OCI-LY3 (cell line): ENCODE measurements around the gene BRD1.

ENCODE experiments used
- H2AFZ ChIP-seq: fragments of 200-600, 300-600 bp; shearing (Covaris generic); 2 replicates; pipeline ENCODE4 v1.6.0; 2014; ENCODE audit warnings: antibody characterized with exemption, low read depth, low read length
- H3K27ac ChIP-seq: fragments of 200-600, 300-600 bp; sonication (generic); 2 replicates; pipeline ENCODE4 v1.5.1; 2014; ENCODE audit warnings: mild to moderate bottlenecking, low read length, moderate library complexity, mixed read lengths
- H3K27me3 ChIP-seq: fragments of 200-600, 300-600 bp; sonication (generic); 2 replicates; pipeline ENCODE4 v1.6.1; 2014; ENCODE audit warnings: low read depth, low read length, mixed read lengths
- H3K36me3 ChIP-seq: fragments of 200-600, 300-600 bp; sonication (generic); replicated peaks from 2 replicates; pipeline ENCODE3; 2014; ENCODE audit warnings: low read depth, low read length, mixed read lengths
- H3K4me1 ChIP-seq: fragments of 300-600, 200-600 bp; sonication (generic); 2 replicates; pipeline ENCODE4 v1.6.1; 2014; ENCODE audit warnings: low read length, mixed read lengths
- H3K4me2 ChIP-seq: fragments of 200-600, 300-600 bp; sonication (generic); 2 replicates; pipeline ENCODE4 v1.6.1; 2014; ENCODE audit warnings: low read length, mixed read lengths
- H3K4me3 ChIP-seq: fragments of 300-600, 200-600 bp; sonication (generic); 2 replicates; pipeline ENCODE4 v1.5.1; 2014; ENCODE audit warnings: antibody characterized with exemption, mild to moderate bottlenecking, low read length, moderate library complexity
- H3K79me2 ChIP-seq: fragments of 300-600, 200-600 bp; shearing (Covaris generic); 2 replicates; pipeline ENCODE4 v1.6.1; 2014; ENCODE audit warnings: mild to moderate bottlenecking, low read length, mixed read lengths
- H3K9ac ChIP-seq: fragments of 300-600, 200-600 bp; shearing (Covaris generic); 2 replicates; pipeline ENCODE4 v1.6.0; 2014; ENCODE audit warnings: mild to moderate bottlenecking, low read length, moderate library complexity
- H3K9me3 ChIP-seq: fragments of 200-600, 300-600 bp; shearing (Covaris generic); 2 replicates; pipeline ENCODE4 v1.6.1; 2014; ENCODE audit warnings: low read length, mixed read lengths; ENCODE audit not compliant: insufficient read depth
- H4K20me1 ChIP-seq: fragments of 200-600, 300-600 bp; sonication (generic); 2 replicates; pipeline ENCODE4 v1.6.1; 2016; ENCODE audit warnings: low read length, mixed read lengths; ENCODE audit not compliant: insufficient read depth
- CTCF ChIP-seq: fragments of 200-600, 300-600 bp; sonication (generic); IDR thresholded peaks from 2 replicates; pipeline ENCODE4 v1.5.1; 2014; ENCODE audit warnings: antibody characterized with exemption, low read length, low read depth
- EZH2phosphoT487 ChIP-seq: fragments of 200-600 bp; shearing (Covaris generic); IDR thresholded peaks from 2 replicates; pipeline ENCODE4 v1.6.1; 2018; ENCODE audit warnings: antibody characterized with exemption, mixed run types, low read depth

BRD1 gene

GRCh38 chr22:49807780-49808708 lies 19.6 kb downstream of the BRD1 start:
- Histone ChIP-seq H3K4me2 (no peak overlapping the region), H3K79me2 (peaks cover 99% of the 10 kb centered on the region), H2AFZ (no peak overlapping the region), H3K36me3 (peaks cover 4% of the 10 kb centered on the region), H4K20me1 (peaks cover 73% of the 10 kb centered on the region), H3K27ac (no peak overlapping the region), H3K4me3 (no peak overlapping the region), H3K4me1 (no peaks in the 10 kb centered on the region), H3K9ac (no peak overlapping the region), H3K9me3 (no peaks in the 10 kb centered on the region), H3K27me3 (no peaks in the 10 kb centered on the region)
- TF ChIP-seq EZH2phosphoT487, result no peak
- no peak for TF ChIP-seq CTCF

GRCh38 chr22:49807129-49807528 lies 20.5 kb downstream of the BRD1 start:
- Histone ChIP-seq H3K9ac (no peak overlapping the region), H3K27me3 (no peaks in the 10 kb centered on the region), H3K9me3 (no peaks in the 10 kb centered on the region), H3K4me3 (no peak overlapping the region), H3K4me2 (no peak overlapping the region), H3K4me1 (no peaks in the 10 kb centered on the region), H3K36me3 (peaks cover 4% of the 10 kb centered on the region), H4K20me1 (peaks cover 70% of the 10 kb centered on the region), H2AFZ (no peak overlapping the region), H3K27ac (no peak overlapping the region), H3K79me2 (peaks cover 96% of the 10 kb centered on the region)
- no peak for TF ChIP-seq EZH2phosphoT487
- no peak for TF ChIP-seq CTCF

- no peaks in the 10 kb centered on the region for H3K9me3 ChIP-seq
- H3K4me1 ChIP-seq, result no peaks in the 10 kb centered on the region
- TF ChIP-seq CTCF (no peak), EZH2phosphoT487 (no peak)
- H3K79me2 ChIP-seq, result peaks cover 96% of the 10 kb centered on the region
- no peak overlapping the region for H3K27ac ChIP-seq
- H3K4me3 ChIP-seq, result no peak overlapping the region
- H3K4me2 ChIP-seq, result no peak overlapping the region
- H4K20me1 ChIP-seq, result peaks cover 67% of the 10 kb centered on the region
- H2AFZ ChIP-seq, result no peak overlapping the region
- no peaks in the 10 kb centered on the region for H3K27me3 ChIP-seq
- no peak overlapping the region for H3K9ac ChIP-seq
- no peaks in the 10 kb centered on the region for H3K36me3 ChIP-seq
Measured at GRCh38 chr22:49803737-49804375, 23.8 kb downstream of the BRD1 start.

GRCh38 chr22:49803134-49803533 lies 24.5 kb downstream of the BRD1 start:
- H4K20me1 ChIP-seq, result peaks cover 61% of the 10 kb centered on the region

More at GRCh38 chr22:49803134-49803533, 24.5 kb downstream of the BRD1 start:
- TF ChIP-seq CTCF (no peak), EZH2phosphoT487 (no peak)
- Histone ChIP-seq H3K4me3 (no peak overlapping the region), H3K4me1 (no peaks in the 10 kb centered on the region), H3K27me3 (no peaks in the 10 kb centered on the region), H3K36me3 (no peaks in the 10 kb centered on the region), H2AFZ (no peak overlapping the region), H3K4me2 (no peak overlapping the region), H3K9me3 (no peaks in the 10 kb centered on the region), H3K79me2 (peaks cover 94% of the 10 kb centered on the region), H3K9ac (no peak overlapping the region), H3K27ac (no peak overlapping the region)
